ENCODE results near the gene SLC25A1.

DNA sequence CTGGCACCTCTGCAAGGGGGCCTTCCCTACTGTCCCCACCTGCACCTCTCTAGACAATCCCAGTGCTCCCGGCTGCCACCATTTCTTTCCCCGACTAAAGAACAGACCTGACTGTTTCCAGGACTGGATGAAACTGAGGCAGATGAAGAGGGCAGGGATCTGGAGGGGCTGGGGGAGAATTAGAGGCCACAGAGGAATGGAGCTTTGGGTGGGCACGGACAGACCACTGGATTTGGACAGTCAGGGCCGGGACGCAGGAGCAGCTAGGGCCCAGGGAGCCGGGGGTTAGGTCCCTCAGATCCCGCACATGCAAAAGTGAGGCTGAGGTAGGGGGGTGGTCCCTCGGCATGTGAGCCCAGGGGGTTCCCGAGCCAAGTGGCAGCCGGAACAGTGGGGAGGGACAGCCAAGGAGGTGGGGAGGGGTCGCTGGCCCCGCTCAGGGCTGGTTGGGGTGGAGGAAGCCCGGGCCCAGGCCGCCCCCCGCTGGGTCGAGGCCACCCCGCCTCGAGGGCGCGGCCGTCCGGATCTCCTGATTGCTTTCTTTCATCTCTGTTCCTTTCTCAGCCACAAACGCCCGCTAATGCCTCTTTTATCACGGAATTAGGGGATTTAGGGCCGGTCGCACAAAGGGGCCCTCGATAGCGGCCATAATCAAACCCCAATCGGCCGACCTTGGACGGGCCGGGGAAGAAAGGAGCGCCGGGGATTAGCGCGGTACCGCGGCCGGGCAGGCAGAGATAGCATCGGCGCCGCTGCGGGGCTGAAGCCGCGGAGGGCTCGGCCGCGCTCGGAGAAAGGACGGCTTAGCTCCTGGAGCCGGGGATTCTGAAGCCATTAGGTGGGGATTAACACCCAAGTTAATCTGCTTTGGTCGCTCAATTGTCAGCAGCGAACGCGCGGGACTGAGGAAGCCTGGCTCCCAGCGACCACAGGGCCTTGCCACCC lies 9.3 kb downstream of the SLC25A1 start:
- no peak for TF ChIP-seq NR2C2 (CRISPR knock-in tag; IDR thresholded peaks at IDR 0.05)
- no peak for TF ChIP-seq NFYB (CRISPR knock-in tag; conservative IDR thresholded peaks at IDR 0.05; ENCODE audit: low read depth)
- TF ChIP-seq, protein P1, sequence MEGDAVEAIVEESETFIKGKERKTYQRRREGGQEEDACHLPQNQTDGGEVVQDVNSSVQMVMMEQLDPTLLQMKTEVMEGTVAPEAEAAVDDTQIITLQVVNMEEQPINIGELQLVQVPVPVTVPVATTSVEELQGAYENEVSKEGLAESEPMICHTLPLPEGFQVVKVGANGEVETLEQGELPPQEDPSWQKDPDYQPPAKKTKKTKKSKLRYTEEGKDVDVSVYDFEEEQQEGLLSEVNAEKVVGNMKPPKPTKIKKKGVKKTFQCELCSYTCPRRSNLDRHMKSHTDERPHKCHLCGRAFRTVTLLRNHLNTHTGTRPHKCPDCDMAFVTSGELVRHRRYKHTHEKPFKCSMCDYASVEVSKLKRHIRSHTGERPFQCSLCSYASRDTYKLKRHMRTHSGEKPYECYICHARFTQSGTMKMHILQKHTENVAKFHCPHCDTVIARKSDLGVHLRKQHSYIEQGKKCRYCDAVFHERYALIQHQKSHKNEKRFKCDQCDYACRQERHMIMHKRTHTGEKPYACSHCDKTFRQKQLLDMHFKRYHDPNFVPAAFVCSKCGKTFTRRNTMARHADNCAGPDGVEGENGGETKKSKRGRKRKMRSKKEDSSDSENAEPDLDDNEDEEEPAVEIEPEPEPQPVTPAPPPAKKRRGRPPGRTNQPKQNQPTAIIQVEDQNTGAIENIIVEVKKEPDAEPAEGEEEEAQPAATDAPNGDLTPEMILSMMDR (IDR thresholded peaks at IDR 0.05), result no peak
- no peak for TF ChIP-seq CREB1 (CRISPR knock-in tag; IDR thresholded peaks at IDR 0.05)
